ENCODE data around the gene VASH2.
A peak's percentile ranks its signal among the peaks of the same experiment; 100 is the strongest.
"Not testable (repeated sequence)": the region's sequence is repeated elsewhere in the genome, so short reads cannot be mapped to it uniquely, and the experiment has no call there.

The VASH2 gene

DNA sequence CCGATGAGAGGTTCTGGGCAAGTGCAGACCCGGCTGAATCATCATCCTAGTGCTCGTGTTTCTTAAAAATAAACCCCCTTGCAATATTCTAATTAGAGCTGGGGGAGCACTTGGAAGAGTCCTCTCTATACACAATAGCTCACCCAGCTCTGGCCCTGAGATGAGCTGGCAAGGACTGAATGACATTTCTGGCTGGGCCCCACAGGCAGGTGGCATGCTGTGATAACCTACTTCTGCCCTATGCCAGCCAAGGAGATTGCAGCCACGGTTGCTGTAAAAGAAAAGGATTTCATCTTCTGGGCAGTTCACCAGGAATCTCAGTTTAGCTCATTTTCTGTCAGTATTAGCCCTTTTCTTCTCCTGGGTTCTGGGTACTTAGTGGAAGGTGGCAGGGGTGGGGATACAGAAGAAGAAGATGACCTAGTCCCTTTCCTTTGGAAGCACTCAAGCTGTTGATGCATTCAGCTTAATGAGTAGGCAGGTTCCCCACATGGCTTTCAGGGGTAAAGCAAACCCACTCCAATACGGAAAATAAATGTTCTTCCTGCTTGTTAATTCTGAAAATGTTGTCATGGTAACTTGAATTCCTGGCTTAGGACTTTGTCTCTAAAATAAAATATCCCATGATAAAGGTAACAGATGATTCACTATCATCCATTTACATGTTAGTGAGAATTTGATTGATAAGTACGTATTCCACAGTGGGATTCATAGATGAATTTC lies 32.2 kb downstream of the VASH2 start:
- DNase-seq = no peak

DNA sequence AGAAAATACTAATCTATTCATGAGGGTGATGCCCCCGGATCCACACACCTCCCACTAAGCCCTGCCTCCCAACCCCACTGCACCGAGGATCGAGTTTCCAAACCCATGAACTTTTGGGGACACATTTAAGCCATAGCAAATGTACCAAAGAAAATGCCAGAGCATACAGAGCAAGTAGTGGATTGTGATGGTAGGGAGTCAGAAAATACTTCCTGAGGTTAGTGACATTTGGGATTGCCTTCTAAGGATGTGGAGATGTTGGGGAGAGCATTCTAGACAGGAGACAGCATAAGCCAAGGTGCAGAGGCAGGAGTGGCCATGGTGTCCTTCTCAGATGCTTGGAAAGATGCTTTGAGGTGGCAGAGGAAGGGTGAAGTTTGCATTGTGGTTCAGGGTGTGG lies 33.1 kb downstream of the VASH2 start:
- DNase-seq = no peak

DNA sequence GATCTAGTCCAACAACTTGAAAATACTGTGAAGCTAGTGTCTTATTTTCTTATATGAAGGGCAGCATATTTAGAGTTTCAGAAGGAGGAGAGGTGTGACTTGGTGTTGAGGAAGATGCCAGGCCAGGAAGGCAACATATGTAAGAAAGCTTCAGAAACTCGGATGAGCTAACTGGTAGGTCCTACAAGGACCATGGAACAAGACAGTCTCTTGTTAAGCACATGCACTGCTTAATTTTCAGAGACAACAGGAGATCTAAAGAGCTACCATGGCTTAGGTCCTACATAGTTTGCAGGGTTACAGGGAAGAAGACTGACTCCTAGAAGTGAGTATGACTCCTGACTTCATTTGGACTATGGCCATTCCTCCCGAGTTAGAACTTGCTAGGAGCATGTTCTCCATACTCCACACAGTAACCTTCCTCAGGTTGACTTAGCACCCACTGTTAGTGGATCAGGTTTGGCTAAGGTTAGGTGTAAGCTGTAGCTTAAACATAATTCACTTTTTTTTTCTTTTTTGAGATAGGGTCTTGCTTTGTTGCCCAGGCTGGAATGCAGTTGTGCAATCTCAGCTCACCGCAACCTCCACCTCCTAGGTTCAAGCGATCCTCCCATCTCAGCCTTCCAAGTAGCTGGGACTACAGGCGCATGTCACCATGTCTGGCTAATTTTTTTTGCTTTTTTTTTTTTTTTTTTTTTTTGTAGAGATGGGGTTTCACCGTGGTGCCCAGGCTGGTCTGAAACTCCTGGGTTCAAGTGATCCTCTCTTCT lies 34.4 kb downstream of the VASH2 start:
- DNase-seq = no peak

DNA sequence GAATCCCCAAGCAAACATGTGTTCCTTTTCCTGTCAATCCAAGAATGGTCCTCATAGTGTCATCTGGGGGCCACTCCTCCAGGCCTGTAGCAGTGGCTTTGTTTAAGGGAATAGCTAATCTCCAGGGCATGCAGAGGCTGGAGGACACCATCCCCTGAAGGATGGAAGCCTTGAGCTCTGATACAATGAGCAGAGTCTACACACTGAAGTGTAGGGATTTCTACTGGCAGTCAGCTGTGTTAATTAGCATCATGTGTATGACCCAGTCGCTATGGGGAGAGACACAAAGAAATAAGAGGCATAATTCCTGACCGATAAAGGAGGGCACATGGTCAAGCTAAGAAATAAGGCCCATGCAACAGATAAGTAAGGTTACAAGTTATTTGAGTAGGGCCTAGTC lies 36.2 kb downstream of the VASH2 start:
- DNase-seq = no peak

DNA sequence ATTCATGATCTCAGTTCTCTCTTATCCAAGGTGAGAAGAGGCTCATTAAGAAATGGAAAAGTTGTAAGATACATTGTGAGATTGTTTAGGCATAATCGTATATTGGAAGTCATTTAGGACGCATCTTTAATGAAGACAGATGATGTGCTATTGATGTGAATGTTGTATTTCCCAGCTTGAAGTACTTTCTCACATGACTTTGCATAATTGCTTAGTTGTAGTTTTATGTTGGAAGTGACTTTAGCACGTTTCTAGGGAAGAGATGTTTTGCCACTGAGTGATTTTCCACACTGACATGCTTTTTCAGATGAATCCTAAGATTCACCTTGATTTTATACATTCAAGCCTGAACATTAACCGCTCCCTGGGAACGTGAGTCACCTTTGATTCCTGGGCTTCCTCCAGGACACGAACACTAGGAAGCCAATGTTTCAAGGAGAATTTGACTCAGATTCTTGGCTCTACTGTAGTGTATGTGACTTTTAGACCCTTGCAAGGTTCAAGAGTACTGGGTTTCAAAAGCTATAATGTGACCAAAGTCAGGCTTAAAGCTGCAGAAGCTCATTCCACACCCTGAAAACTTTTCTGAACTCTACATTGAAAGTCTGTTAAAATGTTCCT lies 37.5 kb downstream of the VASH2 start:
- no peak for DNase-seq

DNA sequence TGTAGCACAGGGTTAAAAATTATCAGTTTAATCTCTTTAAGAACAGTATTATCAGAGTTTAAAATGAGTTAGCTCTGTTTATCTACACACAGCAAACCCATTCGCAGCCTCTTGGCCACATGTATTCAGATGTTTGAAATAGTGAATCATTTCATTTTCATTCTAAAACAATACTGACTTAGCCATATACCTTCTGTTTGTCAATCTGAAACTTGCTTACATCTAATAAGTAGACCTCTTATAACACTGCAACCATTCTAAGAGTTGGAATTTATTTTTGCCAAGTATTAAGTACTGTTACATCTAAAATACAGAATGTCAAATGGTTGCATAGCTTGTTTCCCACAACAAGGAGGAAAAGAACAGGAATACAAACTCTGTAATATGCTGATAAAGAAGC lies 39.9 kb downstream of the VASH2 start:
- DNase-seq = no peak

DNA sequence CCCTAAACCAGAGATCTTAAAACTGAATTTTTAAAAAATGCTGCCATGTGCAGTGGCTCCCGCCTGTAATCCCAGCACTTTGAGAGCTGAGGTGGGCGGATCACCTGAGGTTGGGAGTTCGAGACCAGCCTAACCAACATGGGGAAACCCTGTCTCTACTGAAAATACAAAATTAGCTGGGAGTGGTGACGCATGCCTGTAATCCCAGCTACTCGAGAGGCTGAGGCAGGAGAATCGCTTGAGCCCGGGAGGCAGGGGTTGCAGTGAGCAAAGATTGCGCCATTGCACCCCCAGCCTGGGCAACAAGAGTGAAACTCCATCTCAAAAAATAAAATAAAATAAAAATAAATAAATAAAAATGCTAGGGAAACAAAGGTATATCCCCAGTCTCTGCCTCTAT lies 43.6 kb downstream of the VASH2 start:
- DNase-seq = not testable (repeated sequence)

DNA sequence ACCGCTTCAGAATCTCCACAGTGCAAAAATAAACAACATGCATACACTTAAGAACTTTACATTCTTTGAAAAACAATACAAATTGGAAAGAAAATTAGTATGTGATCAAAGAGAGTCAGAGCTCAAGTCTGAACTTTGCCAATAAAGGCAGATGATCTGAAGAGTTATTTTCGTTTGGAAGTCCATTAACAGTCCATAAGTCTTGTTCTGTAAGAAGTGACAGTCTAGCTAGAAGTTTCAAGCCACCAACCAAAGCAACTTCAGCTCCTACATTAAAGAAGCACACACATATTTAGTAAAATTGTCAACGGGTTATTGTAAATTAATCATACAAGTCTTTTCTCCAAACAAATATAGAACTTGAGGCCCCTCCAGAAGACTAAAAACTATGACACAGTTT lies 44.6 kb downstream of the VASH2 start:
- no peak for DNase-seq

DNA sequence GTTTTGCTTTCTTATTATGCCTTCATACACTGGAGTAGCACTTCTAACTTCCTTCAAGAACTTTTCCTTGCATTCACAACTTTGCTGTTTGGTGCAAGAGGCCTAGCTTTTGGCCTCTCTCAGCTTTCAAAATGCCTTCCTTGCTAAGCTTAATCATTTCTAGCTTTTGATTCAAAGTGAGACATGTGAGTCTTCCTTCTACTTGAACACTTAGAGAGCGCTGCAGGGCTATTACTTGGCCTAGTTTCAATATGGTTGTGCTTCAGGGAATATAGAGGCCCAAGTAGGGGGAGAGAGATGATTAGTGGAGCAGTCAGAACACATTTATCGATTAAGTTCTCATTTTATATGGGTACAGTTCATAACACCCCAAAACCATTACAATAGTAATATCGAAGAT lies 52.9 kb downstream of the VASH2 start:
- no peak for DNase-seq

DNA sequence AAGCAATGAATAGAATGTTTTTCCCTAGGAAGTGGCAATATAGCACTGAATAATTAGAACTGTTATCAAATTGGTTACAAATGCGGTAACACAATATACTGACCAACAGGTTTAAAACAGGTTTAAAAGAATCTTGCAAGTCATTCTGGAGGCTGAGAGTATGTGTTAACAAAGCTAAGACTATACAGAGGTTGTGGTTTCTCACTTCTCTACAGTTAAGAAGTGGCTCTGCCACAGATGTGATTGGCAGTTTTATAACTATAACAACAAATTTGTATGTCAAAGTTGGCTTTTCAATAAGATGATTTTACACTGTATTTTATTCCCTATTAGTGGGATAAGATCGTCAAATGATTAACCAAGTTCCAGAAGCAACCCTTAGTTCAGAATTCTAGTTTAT lies 58.2 kb downstream of the VASH2 start:
- no peak for DNase-seq

DNA sequence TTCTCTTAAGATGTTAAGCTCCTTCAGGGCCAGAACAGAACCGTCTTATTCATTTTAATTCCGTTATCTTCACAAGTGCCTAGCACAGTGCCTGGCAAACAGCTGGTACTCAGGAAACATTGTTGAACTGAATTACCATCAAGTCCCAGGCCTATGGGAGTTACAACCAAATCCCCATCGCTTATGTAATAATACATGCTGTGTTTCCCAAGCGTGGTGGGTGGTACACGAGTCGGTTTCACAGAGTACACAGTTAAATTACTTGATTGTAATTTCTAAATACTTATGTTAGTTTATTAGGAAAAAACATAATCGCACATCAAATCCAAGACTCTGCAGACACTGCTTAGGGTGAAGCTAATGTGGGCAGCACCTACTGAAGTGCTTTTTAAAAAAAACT lies 64.3 kb downstream of the VASH2 start:
- DNase-seq = no peak

DNA sequence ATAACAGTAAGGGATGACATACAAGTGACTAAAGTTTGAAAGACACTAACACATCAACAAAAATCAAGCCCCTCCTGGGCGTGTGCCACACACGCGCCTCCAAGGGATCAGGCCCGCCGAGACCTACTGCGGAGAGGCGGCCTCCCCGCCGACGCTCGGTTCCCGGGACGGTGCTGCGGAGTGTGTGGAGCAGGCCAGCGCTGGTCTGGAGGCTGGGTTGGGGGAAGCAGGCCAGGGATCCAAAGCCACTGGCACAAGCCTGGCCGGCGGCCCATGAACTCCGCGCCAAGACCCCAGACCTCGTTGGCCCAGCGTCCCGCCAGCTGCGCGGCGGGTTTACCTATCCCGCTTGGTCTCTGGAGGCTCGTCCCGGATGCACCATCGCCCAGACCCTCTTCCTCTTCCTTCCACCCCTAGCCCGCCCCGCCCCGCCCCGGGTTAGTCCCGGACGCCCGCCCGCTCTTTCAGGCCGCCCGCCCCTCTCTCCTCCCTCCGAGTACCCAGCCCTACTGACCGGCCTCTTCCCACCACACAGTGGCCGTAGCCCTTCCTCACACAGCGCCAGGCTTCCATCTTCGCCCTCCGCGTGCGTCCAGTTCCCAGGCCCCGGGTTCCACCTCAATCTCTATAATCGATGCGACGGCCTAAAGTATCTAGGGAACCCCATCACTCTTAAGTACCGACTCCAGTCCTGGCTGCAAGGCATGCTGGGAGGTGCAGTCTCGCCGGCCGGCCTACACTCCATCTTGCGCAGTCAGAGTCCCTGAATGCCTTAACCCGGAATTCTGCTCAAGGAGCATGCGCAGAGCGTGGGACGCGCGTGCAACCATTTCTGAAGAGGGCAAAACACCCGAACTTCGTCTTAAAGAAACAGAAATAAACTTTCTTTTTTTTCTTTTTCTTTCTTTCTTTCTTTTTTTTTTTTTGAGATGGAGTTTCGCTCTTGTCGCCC lies 65.0 kb downstream of the VASH2 start, which contains the start of gene ANGEL2:
TSS of gene ANGEL2 (minus strand) at position 769 of the 952 bp plus-strand sequence. CDS start at position 573, 196 bp downstream.
- peak; percentile 97 for DNase-seq

DNA sequence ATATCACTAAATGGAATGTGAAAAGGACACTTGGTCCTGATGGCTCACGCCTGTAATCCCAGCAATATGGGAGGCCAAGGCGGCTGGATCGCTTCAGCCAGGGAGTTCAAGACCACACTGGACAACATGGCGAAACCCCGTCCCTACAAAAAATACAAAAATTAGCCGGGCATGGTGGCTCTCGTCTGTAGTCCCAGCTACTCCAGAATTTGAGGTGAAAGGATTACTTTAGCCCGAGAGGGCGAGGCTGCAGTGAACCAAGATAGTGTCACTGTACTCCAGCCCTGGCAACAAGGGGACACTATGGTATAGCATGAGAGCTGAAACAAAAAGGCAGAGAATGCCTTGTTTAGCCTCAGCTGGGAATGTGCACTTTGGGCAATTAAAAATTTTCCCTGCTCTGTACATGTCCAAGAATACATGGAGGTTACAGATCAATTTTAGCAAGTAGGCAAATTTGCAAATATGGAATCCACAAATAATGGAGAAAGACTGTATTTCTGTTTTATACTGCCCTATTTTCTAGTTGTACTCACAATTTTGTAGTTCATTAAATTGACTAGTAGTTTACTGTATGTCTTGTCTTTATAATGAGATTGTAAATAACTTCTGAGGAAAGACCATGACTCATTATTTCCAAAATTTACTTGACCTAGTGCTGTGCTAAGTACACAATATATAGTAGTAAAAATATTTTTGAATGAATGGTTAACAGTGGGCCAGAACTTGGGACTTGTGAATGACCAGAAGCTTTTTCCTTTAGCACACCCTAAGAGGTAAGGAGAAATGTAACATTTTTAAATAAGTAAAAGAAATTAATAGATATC lies 67.3 kb downstream of the VASH2 start:
- no peak for DNase-seq

DNA sequence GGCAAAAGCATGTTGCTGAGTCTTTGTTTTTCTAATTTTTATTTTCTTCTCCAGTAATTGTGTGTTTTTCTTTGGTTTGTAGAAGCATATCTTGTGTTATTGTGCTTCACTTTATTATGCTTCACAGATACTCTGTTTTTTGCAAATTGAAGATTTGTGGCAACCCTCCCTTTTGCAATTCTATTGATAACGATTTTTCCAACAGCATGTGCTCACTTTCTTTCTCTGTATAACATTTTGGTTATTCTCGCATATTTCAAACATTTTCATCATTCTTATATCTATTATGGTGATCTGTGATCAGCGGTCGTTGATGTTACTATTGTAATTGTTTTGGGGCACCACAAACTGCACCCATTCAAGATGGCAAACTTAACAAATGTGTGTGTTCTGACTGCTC lies 69.1 kb downstream of the VASH2 start:
- DNase-seq = no peak

DNA sequence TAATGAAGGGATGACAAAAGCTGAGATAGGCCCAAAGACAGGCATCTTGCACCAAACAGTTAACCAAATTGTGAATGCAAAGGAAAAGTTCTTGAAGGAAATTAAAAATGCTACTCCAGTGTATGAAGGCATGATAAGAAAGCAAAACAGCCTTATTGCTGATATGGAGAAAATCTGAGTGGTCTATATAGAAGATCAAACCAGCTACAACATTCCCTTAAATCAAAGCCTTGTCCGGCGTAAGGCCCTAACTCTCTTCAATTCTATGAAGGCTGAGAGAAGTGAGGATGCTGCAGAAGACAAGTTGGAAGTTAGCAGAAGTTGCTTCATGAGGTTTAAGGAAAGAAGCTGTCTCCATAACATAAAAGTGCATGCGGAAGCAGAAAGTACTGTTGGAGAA lies 69.7 kb downstream of the VASH2 start:
- DNase-seq = no peak

DNA sequence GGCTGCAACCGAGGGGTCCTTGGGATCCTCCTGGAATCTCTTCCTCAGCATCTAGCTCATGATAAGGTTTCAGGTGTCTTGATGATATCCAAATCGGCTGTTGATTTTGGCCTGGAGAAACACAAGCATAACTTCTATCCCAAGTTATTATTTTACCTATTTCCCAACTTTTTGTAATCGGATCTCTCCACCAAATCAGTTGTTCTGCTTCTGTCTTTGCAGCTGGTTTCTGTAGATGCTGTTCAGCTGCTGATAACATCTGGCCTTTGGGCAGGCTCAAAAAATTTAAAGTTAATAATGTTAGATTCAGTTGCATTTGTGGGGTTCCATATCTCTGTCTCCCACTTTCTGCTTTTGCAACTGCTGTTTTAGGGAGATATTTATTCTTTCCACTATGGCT lies 76.7 kb downstream of the VASH2 start:
- DNase-seq = not testable (repeated sequence)

DNA sequence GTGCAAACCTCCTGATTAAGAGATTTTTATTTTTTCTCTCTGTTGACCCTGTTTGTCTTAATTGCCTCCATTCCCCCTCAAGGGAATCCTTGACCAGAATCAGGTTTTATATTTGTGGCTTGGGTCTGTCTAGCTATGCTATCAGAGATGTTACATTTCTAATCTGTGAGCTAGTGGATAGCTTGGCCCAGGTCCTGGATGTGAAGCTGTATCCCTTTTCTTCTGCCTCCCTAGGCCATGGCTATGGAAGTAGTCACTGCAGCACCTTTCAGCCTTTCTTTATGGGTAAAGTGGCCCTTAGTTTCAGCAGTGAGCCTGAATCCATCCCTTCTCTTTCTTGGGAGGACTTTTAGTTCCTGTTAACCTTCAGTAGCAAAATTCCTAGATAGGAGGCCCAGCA lies 82.3 kb downstream of the VASH2 start:
- no peak for DNase-seq

DNA sequence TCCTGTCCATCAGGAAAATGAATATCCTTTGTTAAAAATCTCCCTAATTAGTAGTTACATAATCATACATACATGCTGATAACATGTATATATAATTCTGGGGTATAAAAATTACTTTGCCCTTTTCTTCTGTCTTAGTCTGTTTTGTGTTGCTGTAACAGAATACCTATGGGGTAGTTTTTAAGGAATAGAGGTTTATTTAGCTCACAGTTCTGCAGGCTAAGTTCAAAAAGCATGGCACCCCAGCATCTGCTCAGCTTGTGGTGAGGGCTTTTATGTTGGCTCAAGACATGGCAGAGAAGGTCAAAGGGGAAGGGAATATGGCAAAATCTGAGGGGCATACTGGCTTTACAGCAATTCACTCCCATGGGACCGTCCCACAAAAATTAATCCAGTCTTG lies 84.4 kb downstream of the VASH2 start:
- no peak for DNase-seq

DNA sequence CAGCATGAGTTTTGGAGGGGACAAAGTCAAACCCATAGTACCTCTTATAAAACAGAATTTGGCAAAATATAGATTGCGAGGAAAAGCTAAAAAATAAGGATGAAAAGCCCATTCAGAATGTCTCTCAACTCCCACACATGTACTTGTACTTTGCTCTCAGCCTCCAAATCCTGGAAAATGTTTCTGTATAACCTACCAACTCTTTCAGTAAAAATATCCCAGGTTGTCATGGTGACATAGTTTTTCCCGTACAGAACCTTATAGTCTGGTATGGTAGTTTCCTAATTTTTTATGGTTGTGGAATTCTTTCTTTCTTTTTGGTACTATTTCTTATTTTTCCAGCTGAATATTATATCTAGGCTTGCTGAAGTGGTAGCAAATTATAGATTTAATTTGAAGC lies 85.2 kb downstream of the VASH2 start:
- DNase-seq = no peak

Measured in CD4-positive, alpha-beta T cell treated with Interleukin-17A for 4 hours (primary cell).